Activated CD4-positive, alpha-beta T cell treated with anti-CD3 and anti-CD28 coated beads for 4 hours (primary cell): Measurements from ENCODE around the gene CRB3.
"Not testable (repeated sequence)": the region's sequence is repeated elsewhere in the genome, so short reads cannot be mapped to it uniquely, and the experiment has no call there.

ENCODE experiments used
- DNase-seq, 2 donors: peaks; one replicate each; pipeline ENCODE4 v3.0.0-alpha.2; 2020

The CRB3 gene, protein sequence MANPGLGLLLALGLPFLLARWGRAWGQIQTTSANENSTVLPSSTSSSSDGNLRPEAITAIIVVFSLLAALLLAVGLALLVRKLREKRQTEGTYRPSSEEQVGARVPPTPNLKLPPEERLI

DNA sequence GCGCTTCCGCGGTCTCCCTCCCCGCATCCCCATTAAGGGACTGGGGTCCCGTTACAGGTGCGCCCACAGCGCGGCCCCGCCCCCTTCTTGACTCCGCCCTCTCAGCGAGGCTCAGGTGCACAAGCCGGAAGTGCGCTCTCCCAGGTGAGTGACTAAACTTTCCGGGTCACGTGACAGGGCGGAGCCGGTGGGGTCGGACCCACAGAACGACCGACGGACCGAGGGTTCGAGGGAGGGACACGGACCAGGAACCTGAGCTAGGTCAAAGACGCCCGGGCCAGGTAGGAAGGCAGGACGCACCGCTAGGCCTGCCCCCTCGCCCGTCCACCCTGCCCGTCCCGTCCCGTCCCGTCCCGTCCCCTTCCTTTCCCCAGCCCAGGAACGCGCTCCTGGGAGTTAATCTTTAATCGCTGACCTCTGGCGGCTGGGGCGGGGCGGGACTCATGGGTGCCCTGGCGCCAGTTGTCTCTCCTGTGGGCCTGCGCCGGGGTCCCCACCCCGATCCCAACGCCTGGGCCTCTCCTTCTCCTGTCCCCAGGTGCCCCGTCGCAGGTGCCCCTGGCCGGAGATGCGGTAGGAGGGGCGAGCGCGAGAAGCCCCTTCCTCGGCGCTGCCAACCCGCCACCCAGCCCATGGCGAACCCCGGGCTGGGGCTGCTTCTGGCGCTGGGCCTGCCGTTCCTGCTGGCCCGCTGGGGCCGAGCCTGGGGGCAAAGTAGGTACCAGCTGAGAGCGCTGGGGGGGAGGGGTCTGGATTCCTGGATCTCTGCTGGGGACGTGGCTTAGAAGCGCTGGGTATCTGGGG lies at the start of gene CRB3:
Gene CRB3 (plus strand): TSS at position 202 of the 804 bp plus-strand sequence. CDS start 431 bp downstream, at position 633.
- DNase-seq: peak; percentile 51 to 58

DNA sequence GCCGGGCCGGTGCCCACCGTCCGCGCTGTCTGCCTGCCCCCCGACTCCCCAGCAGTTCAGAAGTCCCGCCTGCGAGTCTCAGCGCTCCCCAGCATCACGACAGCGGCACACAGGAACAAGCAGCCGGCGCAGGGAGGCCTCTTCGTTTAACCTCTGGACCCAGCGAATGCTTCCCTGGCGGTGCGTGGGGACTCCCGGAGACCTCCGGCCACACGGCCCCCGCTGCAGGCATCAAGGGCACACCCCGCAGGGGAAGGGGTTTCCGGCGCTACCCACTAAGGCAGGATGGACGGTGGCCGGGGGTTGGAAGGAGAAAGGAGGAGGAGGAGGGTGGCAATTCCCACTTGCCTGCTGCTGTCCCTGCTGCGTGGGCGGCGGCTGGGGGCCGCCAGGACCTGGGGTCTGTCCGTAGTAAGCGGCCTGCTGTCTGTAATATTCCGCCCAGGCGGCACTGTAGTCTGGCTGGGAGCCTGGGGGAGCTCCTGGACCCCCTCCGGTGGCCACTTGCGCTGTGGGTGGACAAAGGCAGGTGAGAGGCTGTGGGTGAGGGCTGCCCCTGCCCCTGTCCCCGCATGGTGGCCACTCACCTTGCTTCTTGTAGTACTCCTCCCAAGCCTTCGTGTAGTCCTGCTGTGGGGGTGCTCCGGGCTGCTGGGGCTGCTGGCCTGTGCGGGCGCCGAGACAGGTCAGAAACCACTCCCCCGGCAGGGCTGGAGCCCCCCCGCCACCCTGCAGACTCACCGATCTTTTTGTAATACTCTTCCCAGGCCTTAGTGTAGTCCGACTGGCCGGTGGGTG lies 49.1 kb upstream of the CRB3 start:
- DNase-seq: no peak

DNA sequence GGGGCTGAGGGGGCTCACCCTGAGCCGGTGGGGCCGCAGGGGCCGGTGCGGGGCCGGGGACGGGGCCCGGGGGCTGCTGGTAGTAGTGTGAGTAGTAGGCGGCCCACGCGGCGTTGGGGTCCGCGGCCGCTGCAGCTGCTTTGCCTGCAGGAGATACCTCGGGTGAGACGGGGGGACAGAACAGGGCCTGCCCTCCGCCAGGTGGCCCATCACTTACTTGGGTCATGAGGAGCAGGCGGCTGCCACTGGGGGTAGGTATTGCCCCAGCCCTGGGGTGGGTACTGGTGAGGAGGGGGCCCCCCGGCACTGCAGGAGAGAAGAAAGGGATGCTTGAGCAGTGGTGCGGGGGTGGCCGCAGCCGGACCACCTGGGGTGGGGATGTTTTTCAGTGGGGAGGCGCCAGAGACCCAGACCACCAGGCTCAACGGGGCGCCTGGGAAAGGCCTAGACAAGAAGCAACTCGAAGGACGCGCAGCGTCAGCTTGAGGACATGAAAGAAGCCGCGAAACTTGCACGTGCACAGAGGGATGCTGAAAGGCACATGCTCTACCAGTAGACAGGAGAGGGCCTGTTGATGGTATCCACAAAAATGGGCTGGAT lies 48.4 kb upstream of the CRB3 start:
- DNase-seq: no peak

DNA sequence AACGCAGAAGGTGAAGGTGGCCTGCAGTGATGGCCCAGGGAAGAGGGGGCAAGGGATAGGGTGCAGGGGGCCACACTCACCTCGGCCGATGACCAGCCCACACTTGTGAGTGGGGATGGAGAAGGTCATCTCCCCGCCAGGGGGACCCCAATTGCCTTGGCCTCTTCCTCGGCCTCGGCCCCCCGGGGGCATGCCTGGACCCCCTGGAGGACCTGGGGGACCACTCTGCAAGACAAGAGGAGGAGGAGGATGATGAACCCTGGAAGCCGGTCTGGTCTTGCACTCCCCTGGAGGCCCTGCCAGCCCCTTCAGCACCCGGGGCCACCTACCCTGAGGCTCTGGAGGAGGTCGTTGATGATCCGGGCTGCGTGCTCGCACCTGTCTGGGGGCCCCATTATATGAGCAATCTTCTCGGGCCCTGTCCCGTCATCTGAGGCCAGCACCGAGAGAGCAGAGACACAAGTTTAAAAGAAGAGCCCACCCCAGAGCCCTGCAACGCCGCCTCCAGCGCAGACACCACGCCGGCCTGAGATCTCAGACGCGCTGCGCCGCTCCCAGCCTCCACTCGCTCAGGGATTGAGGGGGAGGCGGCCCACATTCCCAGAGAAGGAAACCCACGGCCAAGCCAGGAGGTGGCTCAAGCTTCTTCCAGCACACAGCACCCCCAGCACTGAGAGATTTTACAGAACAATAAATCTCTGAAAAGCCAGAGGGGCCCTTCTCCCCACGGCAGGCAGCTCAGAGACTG lies 47.2 kb upstream of the CRB3 start:
- DNase-seq: no peak

DNA sequence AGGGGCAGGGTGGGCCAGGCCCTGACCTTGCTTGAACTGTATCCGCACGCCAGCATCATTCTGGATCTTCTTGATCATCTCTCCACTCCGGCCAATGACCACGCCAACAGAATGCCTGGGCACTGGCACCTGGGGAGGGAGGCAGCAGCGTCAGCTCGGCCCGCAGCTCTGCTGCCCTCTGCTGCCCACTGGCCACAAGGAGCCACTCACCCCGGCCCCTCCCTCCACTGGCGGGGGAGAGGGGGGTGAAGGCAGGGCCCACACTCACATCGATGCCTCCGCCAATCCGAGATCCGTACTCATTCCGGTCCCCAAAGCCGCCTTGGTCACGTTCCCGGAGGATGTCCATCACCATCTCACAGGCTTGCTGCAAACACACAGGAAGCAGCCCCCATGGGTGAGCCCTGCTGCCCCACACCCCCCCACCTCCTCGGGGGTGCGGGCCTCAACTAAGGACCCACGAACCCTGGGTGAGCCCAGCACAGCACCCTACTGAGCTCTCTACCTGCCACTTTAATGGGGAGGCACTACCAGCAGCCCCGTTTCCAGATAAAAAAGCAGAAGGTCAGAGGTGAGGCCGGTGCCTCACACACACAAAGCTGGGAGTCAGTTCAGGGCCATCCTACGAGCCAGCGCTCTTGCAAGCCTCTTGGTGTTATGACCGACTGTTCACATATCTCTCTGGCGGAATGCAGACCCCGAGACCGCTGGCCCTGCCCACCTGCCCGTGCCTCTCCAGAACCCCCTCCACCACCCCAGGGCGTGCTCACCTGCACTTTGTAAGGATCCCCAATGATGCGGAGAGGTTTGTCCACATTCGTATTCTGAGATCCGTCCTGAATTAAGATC lies 46.1 kb upstream of the CRB3 start:
- DNase-seq: no peak

DNA sequence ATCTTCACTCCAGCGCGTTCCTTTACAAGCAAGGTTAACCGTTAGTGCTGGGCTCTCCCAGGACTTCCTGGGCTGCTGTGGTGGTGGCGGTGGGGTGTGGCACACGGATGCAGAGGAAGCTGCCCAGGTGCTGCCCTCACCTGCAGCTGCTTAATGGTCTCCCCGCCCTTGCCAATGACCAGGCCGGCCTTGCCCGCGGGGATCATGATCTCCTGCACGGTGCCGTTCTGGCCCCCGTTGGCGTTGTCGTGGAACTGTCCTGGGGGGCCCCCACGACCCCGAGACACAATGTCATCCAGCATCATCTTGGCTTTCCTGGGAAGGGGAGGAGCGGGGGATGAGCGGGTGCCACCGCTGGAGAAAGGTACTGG lies 45.5 kb upstream of the CRB3 start:
- no peak for DNase-seq

DNA sequence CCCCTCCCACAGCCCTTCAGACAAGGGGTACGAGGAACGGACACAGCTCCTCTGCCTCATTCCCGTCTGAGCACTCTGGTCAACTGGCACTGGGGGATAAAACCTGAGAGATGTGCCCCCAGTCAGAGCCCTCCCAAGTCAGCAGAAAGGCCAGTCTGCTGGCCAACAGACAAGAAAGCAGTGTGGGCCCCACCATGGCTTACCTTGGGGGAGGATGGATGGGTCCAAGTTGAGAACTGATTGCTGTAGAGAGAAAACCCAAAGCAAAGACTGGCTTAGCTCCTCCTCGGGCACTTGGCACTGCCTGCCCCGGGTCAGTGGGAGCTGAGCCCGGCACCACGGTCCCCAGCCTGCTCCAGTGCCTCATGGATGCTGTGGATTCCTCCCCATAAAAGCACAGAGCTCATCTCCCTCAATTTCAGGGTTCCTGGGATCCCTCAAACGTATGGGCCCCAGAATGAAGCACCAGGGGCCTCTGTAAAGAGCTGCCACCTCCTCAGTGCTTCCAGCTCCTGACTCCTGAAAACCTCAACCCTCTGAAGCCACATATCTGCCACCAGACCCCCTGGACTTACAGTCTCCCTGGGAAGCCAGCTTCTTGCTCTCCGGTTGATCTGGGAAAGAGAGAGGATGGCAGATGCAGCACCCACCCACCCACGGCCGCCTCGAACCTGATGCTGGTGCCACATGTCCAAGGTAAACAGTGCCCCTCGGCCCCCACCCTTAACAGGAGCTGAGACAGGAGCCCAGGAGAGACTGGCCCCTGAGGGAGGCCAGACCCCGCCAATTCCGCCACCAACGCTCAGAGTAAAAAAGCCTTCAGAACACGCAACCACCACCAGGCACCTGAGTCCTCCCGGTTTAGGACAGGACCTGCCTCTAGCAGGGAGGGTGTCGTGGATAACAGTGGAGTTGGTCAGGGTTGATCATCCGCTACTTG lies 42.7 kb upstream of the CRB3 start:
- no peak for DNase-seq

DNA sequence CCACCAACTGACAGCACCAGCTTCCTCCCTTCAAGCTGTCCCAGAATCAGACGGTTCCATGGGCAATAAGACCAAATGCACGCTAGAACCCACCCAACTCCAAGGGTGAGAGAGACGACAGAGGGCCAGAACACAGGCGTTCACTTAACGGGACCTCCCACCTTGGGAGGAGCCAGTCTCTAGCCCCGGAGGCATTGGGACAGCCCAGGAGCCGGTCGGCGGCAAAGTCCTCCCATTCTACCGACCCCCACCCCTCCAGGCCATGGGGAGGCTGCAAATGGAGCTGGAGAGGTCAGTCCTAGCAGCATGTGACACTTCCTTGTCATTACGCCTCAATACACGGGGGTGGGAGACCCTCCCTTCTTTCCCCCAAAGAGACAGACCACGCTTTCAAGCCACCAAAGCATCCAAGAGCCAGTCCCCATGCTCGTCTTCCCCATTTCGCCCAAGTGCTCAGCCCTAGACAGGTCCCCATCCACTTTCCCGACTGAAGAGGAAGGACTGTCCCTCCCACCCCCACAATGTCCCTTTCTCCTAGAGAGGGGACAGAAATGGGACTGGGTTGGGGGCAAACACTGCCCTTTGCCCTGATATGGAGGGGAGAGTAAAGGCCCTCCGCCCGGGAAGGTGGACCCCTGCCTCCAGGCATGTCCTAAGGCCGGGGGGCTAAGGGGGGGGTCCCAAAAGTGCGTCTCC lies 40.4 kb upstream of the CRB3 start:
- no peak for DNase-seq

DNA sequence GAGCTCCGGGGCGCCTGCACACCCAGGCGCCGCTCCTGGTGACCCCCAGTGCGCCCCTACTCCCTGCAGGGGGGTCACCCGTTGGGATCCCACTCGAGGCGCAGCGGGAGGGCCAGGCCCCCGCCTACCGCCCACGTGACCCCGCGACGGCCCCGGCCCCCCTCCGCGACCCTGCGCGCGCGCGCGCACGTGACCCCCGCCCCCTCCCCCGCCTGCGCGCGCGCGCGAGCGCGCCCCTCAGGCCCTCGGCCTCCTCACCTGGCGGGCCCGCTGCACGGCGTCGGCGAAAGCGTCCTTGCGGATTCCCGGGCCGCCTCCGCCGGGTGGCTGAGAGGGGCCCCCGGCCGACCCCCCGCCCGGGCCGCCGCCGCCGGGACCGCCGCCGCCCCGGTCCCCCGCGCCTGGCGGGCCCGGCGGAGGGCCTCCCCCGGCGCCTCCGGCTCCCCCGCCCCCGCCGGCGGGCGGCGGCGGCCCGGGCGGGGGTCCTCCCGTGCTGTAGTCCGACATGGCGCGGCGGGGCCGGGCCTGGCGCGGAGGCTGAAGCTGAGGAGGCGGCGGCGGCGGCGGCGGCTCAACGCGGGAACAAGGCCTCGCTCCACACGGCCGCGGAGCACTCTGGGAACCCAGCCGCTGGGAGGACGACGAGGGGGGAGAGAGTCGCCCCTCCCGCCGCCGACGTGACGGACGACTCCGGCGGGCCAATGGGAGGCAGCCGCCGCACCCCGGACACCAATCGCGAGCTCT lies 39.7 kb upstream of the CRB3 start, which contains the start of gene KHSRP:
Gene KHSRP (minus strand): TSS at position 617 of the 744 bp plus-strand sequence. CDS start 110 bp downstream, at position 507.
- DNase-seq: peak; percentile 36 to 41

DNA sequence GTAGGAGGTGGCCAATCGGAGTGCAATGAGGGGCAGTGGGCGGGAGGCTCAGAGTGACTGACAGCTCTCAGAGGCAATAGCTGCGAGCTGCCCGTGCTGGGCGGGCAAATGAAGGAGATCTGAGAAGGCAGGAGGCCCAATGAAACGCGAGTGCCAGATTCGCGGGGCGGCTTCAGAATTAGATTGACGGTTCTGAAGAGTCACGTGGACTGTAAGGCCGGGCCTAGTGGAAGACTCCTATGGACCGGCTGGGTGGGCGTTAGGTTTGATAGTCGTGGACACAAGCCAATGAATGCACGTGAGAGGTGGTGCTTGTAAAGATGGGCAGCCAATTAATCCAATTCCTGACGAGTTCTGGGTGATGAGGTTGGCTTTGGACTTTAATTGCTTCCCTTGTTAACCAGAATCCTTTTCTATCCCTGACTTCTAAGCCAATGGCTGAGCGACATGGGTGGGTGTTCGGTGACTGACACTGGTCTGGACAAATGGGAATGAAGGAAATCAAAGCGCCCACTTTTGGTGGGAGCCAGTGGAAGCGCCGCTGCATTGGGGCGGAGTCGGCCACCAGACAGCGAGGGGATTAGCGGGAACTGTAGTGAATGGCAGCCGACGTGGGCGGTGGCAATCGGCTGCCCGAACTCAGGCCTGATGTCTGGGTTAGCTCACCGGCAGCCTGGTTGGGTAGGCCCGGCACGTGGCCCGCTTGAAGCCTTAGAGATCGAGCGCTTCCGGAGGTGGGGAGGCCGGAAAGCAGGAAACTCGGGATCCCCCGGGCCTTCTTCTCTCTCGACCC lies 38.9 kb upstream of the CRB3 start:
- peak; percentile 99 to 100 for DNase-seq

DNA sequence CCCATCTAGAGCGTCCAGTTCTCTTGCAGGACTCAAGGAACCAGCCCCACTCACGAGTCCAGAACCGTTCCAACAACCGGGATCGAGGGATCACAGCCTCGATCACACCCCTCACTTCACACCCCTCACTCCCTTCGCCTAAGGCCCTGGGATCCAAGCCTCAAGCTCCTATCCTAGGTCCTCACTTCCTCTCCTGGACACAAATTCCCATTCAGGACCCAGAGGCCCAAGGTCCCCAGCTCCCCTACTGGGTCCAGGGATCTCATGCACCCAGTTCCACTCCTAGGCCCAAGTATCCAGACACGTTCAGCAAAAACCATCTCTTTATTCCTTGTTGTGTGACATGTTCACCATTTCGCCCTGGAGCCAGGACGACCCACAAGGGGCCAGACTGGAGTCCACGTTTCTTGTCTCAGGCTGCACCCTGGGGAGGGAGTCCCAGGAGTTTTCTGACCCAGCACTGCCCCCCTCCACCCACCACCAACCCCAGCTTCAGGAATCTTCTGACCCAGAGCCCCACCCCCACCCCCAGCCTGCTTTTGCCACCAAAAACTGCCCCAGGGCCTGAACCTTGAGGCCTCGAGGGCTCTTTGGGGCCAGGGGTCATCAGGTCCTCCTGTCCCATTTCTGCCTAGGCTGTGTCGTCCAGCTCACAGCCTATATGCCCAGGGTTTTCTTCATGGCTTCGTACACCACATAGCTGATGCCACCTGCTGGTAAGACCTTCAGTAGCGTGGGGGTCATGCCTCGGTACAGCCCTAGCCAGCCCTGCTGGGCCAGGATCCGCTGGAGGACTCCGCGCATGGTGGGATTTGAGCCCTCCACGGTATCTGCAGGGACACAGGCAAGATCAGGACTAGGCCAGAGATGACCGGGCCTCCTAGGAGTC lies 38.1 kb upstream of the CRB3 start:
- DNase-seq: no peak

DNA sequence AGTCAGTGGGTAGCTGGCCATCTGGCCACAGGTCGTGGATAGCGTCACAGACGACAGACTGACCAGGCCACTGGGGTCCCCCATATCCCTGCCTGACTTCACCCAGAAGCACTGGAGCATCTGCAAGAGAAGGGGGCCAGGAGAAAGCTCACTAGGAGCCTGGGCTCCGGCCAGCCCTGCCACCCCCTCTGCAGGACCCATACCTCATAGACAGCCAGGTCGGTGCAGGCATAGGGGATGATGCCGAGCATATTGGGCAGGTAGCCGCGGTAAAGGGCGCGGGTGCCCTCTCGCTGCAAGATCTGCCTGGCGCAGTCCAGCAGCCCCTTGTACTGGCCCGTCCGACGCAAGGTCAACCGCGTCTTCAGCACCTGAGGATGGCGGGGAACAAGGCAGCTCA lies 36.9 kb upstream of the CRB3 start:
- no peak for DNase-seq

DNA sequence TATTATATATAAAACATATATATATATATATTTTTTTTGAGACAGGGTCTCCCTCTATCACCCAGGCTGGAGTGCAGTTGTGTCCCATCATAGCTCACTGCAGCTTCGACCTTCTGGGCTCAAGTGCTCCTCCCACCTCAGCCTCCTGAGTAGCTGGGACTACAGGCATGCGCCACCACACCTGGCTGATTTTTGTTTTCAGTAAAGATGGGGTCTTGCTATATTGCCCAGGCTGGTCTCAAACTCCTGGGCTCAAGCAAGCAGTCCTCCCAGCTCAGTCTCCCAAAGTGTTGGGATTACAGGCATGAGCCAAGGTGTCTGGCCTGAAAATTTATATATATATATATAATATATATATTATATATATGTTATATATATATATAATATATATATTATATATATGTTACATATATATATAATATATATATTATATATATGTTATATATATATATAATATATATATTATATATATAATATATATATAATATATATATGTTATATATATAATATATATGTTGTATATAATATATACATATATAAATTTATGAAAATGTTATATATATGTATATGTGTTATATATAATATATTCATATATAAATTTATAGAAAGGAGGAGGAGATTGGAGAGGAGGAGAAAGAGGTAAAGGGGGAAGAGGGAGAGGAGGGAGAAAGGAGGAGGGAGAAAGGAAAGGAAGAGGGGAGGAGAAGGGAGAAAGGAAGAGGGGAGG lies 35.2 kb upstream of the CRB3 start:
- DNase-seq: not testable (repeated sequence)

DNA sequence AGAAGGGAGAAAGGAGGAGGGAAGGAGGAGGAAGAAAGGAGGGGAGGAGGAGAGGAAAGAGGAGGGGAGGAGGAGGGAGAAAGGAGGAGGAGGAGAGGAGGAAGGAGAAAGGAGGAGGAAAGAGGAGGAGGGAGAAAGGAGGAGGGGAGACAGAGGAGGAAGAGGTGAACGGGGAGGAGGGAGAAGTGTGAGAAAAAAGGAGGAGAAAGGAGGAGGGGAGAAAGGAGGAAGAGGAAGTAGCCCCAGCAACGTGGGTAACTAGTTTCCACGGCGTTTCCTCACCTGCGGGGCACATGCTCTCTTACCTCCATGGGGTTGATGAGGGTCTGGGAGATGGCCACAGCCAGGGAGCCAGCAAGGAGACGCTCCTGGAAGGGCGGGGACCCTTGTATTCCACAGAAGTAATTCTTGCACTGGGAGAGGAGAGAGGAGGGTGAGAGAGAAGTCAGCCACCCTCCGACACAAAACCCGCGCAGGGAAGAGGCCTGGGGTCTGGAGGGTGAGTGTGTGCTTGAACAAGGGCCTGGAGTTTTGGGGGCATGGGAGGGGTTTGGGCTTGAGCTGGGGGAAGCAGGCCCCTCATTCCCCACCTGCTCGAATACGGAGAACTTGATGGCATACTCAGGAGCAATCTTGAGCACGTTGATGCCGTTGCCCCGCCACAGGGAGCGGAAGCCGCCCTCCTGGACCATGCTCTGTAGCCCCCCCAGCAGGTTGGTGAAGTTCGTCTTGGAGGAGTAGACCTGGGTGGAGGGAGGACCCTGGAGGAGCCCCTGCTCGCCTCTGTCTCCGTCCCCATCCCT lies 34.5 kb upstream of the CRB3 start:
- no peak for DNase-seq

DNA sequence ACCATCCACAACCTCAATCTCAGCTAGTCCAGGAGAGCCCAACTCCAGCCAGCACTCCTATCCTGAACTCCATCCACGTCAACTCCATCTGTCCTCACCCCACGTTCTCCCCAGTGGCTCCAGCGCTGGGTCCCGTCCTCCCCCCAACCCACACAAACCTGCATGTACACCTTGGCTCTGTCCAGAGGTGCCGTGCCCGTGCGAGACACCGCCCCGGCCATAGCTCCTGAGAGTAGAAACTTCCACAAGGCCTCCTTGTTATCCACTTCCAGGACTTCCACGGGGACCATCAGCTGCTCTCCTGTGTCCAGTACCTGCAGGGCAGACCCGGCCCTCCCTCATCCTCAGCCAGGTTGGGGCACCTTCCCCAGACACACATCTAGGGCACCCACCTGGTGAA lies 32.2 kb upstream of the CRB3 start:
- no peak for DNase-seq

DNA sequence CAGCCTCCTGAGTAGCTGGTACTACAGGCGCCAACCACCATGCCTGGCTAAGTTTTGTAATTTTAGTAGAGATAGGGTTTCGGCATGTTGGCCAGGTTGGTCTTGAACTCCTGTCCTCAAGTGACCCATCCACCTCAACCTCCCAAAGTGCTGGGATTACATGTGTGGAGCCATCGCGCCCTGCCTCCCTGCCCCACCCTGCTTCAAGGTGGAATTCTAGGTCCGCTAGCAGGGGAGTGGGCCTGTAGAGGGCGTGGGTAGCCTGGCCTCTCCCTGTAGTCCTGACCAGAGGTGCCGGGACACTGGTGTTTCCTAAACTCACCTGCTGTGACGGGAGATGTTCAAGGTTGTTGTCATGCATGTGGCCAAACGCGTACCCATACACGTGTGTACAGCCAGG lies 30.9 kb upstream of the CRB3 start:
- DNase-seq: no peak
